Measurements from ENCODE around the gene NRXN3.

- TF ChIP-seq POLR2A (IDR thresholded peaks at IDR 0.05; ENCODE audit: low read depth, low read length) (no peak), CTCF (conservative IDR thresholded peaks at IDR 0.05; ENCODE audit: low read depth, low read length) (no peak), NFE2L2 (IDR thresholded peaks at IDR 0.05; ENCODE audit: low read depth, low read length) (no peak), MAFK (IDR thresholded peaks at IDR 0.05; ENCODE audit: low read depth, low read length) (no peak), MXI1 (IDR thresholded peaks at IDR 0.05; ENCODE audit: borderline replicate concordance, low read depth, low read length) (no peak), CEBPB (IDR thresholded peaks at IDR 0.05; ENCODE audit: low read depth, low read length) (no peak), CHD1 (IDR thresholded peaks at IDR 0.05; ENCODE audit: low read depth, low read length) (no peak), SMC3 (IDR thresholded peaks at IDR 0.05; ENCODE audit: low read depth, low read length) (no peak), BHLHE40 (IDR thresholded peaks at IDR 0.05; ENCODE audit: low read depth, low read length) (no peak), RFX5 (IDR thresholded peaks at IDR 0.05; ENCODE audit: low read depth, low read length) (no peak), RCOR1 (IDR thresholded peaks at IDR 0.05; ENCODE audit: insufficient replicate concordance, low read length) (no peak), USF2 (IDR thresholded peaks at IDR 0.05; ENCODE audit: low read depth, low read length) (no peak), FOS (IDR thresholded peaks at IDR 0.05; ENCODE audit: low read depth, low read length) (no peak)
Measured at GRCh38 chr14:78637908-78638475, 467.8 kb downstream of the NRXN3 start.

Data from IMR-90 (cell line).